NCI-H446 (cell line): Measurements from ENCODE around the gene PELI1.
A peak's percentile ranks its signal among the peaks of the same experiment; 100 is the strongest.
"Not testable (repeated sequence)": the region's sequence is repeated elsewhere in the genome, so short reads cannot be mapped to it uniquely, and the experiment has no call there.

ENCODE experiments used
- DNase-seq, 2 experiments: peaks; one replicate each; lab custom pipeline; 2025; lab: John Stamatoyannopoulos, UW

Gene PELI1

GRCh38 chr2:64122358-64122757, 21.9 kb downstream of the PELI1 start:
- DNase-seq: no peak

GRCh38 chr2:64120928-64121327, 23.3 kb downstream of the PELI1 start:
- no peak for DNase-seq

- DNase-seq: no peak
Observed at GRCh38 chr2:64120008-64120407, 24.2 kb downstream of the PELI1 start.

GRCh38 chr2:64119369-64119768, 24.9 kb downstream of the PELI1 start:
- no peak for DNase-seq

- DNase-seq: no peak
Observed at GRCh38 chr2:64115808-64116598, 28.2 kb downstream of the PELI1 start.

GRCh38 chr2:64114912-64115277, 29.3 kb downstream of the PELI1 start:
- no peak for DNase-seq

- no peak for DNase-seq
Observed at GRCh38 chr2:64114063-64114911, 29.9 kb downstream of the PELI1 start.

GRCh38 chr2:64112016-64112415, 32.2 kb downstream of the PELI1 start:
- DNase-seq: no peak

GRCh38 chr2:64111426-64111825, 32.8 kb downstream of the PELI1 start:
- DNase-seq: no peak

- no peak for DNase-seq
Observed at GRCh38 chr2:64108666-64109241, 35.5 kb downstream of the PELI1 start.

- DNase-seq: no peak
Observed at GRCh38 chr2:64106481-64106880, 37.7 kb downstream of the PELI1 start.

- DNase-seq: no peak
Observed at GRCh38 chr2:64105670-64106461, 38.4 kb downstream of the PELI1 start.

- no peak for DNase-seq
Observed at GRCh38 chr2:64104933-64105332, 39.3 kb downstream of the PELI1 start.

- DNase-seq: peak in 1 of 2 experiments; percentile 5
Observed at GRCh38 chr2:64102736-64103135, 41.5 kb downstream of the PELI1 start.

GRCh38 chr2:64101141-64101591, 43.1 kb downstream of the PELI1 start:
- DNase-seq: no peak

GRCh38 chr2:64100584-64100983, 43.6 kb downstream of the PELI1 start:
- DNase-seq: not testable (repeated sequence)

- no peak for DNase-seq
Observed at GRCh38 chr2:64094663-64095382, 49.4 kb downstream of the PELI1 start.

GRCh38 chr2:64093341-64093740, 50.9 kb downstream of the PELI1 start:
- DNase-seq: no peak

- DNase-seq: no peak
Observed at GRCh38 chr2:64092502-64092901, 51.7 kb downstream of the PELI1 start.

- no peak for DNase-seq
Observed at GRCh38 chr2:64090264-64090663, 54.0 kb downstream of the PELI1 start.

- no peak for DNase-seq
Observed at GRCh38 chr2:64086347-64087082, 57.7 kb downstream of the PELI1 start.
